HEK293T (cell line): ENCODE measurements around the gene SLC43A2.
A peak's percentile ranks its signal among the peaks of the same experiment; 100 is the strongest.

Experiments used
- ARNT ChIP-seq: fragments of 450-650 bp; IDR thresholded peaks from 2 replicates; pipeline ENCODE4 v1.6.1; 2017; ENCODE audit warnings: mild to moderate bottlenecking
- BHLHE40 ChIP-seq: fragments of 450-650 bp; IDR thresholded peaks from 2 replicates; pipeline ENCODE4 v1.6.1; 2016; ENCODE audit warnings: mild to moderate bottlenecking, moderate library complexity, borderline replicate concordance
- ELF4 ChIP-seq: fragments of 450-650 bp; IDR thresholded peaks from 2 replicates; pipeline ENCODE4 v1.6.1; 2017; ENCODE audit warnings: antibody characterized with exemption
- FOXK2 ChIP-seq: fragments of 450-650 bp; IDR thresholded peaks from 2 replicates; pipeline ENCODE4 v1.6.1; 2016; ENCODE audit warnings: mild to moderate bottlenecking
- HDGF ChIP-seq: fragments of 450-650 bp; IDR thresholded peaks from 2 replicates; pipeline ENCODE4 v1.6.1; 2017; ENCODE audit warnings: antibody characterized with exemption, borderline replicate concordance
- L3MBTL2 ChIP-seq: fragments of 450-650 bp; conservative IDR thresholded peaks from 2 replicates; pipeline ENCODE4 v1.6.1; 2016; ENCODE audit warnings: mild to moderate bottlenecking
- SP1 ChIP-seq: fragments of 450-650 bp; IDR thresholded peaks from 2 replicates; pipeline ENCODE4 v1.6.1; 2017
- SUZ12 ChIP-seq: fragments of 450-650 bp; IDR thresholded peaks from 2 replicates; pipeline ENCODE4 v1.6.1; 2016; ENCODE audit warnings: mild to moderate bottlenecking
- TARDBP ChIP-seq: fragments of 450-650 bp; IDR thresholded peaks from 2 replicates; pipeline ENCODE4 v1.6.1; 2016
- ZNF384 ChIP-seq: fragments of 450-650 bp; IDR thresholded peaks from 2 replicates; pipeline ENCODE4 v1.6.1; 2016

DNA sequence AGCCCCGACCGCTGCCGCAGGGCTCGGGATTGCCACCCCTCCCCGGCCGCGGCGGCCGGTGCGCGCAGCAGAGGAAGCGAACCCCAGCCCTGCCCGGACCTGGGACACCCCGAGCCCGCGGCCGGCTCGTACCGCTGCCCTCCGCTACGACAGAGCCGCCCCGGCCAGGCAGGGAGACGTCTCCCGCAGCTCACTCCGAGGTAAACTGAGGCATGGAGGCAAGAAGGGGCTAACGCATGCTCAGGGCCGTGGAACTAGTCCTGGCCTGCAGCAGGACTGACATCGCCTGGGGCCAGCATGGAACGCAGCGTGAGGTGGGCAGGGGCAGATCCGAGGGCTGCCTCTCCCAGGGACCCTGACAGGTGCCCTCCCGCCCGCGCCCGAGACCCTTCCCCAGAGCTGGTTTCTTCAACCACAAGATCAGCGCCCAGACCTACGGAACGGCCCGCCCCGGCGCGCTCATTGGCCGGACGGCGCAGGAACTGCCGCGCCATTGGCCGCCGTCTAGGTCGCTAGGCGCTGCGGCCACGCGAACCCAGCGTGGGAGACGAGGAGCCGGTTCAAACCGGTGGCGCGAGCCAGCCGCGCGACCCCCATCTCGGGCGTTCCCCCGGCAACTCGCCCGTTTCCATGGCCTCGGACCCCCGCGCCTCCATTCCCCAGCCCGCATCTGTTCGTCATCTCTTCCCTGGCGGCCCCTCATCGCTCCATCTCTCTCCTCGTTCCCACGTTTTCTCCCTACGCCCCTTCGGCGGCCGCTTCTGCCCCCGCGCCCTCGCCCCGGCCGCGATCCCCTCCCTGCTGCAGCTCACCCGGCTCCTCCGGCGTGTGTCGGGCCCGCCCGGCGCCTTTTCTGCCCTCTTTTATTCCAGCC is at the start of gene SLC43A2:
- TF ChIP-seq HDGF, result no peak
- no peak for TF ChIP-seq BHLHE40
- no peak for TF ChIP-seq TARDBP
- no peak for TF ChIP-seq SUZ12
- TF ChIP-seq SP1, result no peak
- no peak for TF ChIP-seq ZNF384
- no peak for TF ChIP-seq ELF4
- no peak for TF ChIP-seq FOXK2
- no peak for TF ChIP-seq ARNT
- TF ChIP-seq L3MBTL2, result peak; percentile 91
